Subcutaneous adipose tissue (tissue), 4 donors: ENCODE measurements around the gene AFDN. TPM values are rescaled to one million over a fixed set of nuclear protein-coding genes. Genes with fewer than 3 reads are reported as not detected.

Experiments
- total RNA-seq, 4 donors: library from RNA; depleted of rRNA; stranded (reverse); fragments of >200 nt; gene quantifications; one replicate each; pipeline ENCODE4 v1.1.0, GENCODE V29; 2016
- TF ChIP-seq, protein P1 (sequence below): fragments of 450-650 bp; IDR thresholded peaks from one replicate; pipeline ENCODE4 v1.5.1; 2016; ENCODE audit warnings: low read depth, mild to moderate bottlenecking, control low read depth, antibody characterized with exemption, moderate library complexity

Gene AFDN
- total RNA-seq, 4 donors from 2014 or later = 51.5 to 126 (median 88.1) TPM

DNA sequence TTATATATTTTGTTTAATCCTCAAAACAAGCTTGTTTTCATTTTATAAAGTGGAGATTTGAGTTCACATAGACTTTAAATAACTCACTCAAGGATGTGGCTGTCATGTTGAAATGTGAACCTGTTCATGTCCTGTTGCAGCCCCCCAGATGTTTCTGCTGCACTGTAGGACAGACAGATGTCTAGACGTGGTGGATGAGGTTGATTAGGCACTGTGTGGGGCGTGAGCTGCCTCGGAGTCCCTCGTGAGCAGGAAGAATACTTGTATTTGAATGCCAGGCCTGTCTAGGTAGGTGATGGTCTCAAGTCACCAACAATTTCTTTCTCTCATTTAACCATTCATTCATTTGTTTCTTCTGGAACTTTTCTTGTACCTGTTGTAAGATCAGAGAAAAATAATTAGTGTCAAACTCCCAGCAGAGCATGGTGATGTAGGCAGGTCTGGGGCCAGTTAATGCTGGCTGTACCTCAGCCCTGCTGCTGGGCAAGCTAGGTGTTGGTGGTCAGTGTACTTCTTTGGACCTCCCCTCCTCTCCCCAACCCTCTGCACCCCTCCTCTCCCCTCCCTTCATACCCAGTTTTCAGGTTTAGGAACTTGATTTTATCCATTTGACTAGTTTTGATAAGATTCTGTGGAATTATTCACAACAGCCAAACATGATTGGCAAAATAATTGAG lies 34.0 kb downstream of the AFDN start:
- TF ChIP-seq, protein P1, sequence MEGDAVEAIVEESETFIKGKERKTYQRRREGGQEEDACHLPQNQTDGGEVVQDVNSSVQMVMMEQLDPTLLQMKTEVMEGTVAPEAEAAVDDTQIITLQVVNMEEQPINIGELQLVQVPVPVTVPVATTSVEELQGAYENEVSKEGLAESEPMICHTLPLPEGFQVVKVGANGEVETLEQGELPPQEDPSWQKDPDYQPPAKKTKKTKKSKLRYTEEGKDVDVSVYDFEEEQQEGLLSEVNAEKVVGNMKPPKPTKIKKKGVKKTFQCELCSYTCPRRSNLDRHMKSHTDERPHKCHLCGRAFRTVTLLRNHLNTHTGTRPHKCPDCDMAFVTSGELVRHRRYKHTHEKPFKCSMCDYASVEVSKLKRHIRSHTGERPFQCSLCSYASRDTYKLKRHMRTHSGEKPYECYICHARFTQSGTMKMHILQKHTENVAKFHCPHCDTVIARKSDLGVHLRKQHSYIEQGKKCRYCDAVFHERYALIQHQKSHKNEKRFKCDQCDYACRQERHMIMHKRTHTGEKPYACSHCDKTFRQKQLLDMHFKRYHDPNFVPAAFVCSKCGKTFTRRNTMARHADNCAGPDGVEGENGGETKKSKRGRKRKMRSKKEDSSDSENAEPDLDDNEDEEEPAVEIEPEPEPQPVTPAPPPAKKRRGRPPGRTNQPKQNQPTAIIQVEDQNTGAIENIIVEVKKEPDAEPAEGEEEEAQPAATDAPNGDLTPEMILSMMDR = no peak

DNA sequence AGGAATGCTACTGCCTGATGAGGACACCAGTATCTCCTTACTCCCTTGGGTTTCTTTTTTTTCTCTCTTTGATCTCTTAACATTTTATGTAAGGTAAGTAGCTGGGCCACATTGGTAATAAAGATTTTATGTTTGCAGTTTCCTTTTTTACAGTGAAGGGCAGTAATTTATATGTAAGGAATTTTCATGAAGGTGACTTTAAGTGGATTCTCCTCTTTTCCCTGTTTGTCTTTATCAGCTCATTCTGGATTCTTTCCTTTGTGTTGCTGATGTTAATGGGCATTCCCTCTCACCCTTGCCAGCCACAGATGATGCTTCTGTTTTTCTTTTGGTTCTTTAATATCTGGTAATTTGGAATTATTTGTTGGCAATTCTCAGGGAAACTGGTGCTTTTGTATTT lies 34.7 kb downstream of the AFDN start:
- TF ChIP-seq, protein P1 = no peak

DNA sequence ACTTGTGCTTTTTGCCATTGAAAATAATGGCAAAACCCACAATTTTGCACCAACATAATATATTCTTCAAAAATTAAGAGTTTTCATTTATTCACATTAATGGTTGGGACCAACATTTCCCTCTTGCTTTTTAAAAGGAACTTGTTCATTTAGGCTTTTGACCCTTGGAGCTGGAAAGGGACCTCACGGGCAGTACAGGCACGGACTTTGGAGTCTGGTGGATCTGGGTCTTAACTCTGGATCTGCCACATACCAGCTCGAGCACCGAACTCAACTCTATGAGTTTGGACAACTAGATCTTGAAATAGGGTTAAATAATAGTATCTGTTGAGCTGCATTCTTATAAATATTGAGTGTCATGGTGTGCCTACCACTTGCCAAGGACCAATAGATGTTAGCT lies 37.2 kb downstream of the AFDN start:
- TF ChIP-seq, protein P1 = no peak

DNA sequence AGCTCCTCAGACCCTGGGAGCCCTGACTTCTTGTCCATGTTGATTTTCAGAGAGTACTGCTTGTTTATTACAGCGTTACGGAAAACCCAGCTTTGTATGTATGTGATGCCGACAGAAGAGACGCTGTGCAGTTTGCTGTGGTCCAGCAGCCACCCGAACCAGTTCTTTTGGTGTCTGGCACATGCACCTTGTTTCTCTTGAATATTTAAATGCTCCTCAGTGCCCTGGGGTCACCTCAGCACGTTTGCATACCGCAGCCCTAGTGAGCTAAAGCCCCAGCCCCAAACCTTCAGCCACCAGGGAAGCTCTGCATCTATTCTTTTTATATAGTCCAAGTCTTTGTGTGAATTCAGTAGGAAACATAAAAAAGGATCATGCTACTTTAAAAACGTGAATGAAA lies 39.9 kb downstream of the AFDN start:
- TF ChIP-seq, protein P1 = no peak

DNA sequence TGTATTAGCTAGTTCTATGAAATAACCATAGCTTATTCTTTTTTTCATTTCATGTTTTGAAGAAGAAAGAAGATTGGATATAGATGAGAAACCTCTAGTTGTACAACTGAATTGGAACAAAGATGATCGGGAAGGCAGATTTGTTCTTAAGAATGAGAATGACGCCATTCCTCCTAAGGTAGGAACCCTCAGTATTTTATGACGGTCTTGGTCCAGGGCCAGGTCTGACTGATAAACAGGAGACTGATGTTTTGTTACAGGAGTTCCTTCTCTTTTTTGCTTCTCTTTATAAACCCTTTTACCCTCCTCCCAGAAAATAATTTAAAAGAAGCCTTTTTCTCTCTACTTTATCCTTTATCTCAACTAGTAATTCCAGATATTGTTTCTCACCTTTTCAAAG lies 43.6 kb downstream of the AFDN start:
- TF ChIP-seq, protein P1 = no peak

DNA sequence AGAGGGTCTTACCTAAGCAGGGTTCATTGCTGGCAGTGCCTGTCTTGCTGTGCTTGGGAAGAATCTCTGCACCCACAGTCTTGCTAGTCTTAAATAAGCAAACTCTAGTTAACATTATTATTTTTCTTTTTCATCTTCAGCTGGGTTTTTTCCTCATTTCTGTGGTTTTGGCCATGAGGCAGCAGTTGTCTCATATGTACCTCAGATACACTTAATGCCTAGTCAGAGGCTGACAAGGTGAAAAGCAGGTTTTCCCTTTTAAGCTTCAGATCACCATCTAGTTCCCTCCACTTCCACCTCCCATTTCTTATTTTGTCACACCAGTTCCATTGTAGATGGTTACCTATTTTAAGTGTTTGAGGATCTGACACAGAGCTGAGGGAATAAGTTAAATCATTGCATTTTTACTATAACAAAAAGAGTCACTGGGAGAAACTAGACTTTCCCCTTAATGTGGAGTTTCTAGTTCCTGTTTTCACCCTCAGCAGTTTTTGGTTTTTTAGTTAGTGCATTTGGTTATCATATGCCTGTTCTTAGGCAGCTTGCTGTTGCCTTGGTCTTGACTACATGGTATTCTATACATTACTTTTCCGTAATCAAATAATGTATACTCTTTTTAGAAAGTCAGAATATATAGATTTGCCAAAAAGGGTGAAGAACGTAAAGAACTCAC lies 46.0 kb downstream of the AFDN start:
- TF ChIP-seq, protein P1 = no peak

DNA sequence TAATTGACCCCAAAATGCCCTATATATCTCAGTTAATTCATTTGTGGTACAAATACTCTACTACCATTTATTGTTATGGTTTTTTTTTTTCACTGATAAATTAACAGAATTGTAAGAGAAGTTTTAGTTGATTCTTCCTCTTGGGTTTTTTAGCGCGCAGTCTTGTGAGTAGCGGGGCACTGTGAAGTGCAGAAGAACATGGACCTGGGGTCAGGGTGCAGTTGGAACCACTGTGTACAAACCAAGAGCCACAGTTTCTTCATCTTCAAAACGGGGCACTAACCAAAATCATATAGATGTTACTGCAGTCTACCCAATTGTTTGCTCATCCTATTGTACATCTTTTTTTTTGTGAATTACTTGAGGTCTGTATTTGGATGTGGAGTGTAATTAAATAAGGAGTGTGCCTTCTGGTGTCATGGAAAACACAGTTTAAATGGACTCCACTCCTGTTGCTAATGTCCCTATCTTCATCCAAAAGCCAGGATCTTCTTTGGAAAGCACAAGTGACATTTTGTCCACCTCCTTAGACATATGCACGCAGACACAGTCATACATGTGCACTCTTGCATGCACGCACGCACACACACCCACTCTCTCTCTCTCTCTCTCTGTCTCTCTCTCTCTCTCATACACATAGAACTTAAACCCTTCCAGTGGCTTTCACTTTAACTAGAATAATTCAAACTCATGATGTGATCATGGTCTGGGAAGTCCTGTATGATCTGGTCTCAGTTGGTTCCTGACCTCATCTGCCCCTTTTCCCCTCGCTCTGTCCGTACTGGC lies 51.5 kb downstream of the AFDN start:
- TF ChIP-seq, protein P1 = no peak
